Measurements from ENCODE around the gene POU3F3.

POU3F3 gene

DNA sequence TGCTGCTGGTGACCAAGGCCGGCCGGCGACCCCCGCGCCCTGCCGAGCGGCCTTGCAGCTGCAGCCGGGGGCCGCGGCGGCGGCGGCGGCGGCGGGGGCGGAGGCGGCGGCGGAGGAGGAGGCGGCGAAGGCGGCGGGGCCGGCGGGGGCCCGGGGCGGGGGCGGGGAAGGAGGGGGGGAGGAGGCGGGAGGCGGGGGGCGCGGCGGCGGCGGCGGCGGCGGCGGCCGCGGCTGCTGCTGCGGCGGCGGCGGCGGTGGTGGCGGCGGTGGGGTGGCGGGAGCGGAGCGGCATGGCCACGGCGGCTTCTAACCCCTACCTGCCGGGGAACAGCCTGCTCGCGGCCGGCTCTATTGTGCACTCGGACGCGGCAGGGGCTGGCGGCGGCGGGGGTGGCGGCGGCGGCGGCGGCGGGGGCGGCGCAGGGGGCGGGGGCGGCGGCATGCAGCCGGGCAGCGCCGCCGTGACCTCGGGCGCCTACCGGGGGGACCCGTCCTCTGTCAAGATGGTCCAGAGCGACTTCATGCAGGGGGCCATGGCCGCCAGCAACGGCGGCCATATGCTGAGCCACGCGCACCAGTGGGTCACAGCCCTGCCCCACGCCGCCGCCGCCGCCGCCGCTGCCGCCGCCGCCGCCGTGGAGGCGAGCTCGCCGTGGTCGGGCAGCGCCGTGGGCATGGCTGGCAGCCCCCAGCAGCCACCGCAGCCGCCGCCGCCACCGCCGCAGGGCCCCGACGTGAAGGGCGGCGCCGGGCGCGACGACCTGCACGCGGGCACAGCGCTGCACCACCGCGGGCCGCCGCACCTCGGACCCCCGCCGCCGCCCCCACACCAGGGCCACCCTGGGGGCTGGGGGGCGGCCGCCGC, 1.5 kb downstream of the POU3F3 start:
- Histone ChIP-seq H3K4me1 (ENCODE audit: insufficient read depth, poor library complexity, severe bottlenecking) (no peaks in the 10 kb centered on the region), H3K4me3 (ENCODE audit: severe bottlenecking) (no peak overlapping the region), H3K27me3 (ENCODE audit: insufficient read depth, poor library complexity, severe bottlenecking) (peaks cover 85% of the 10 kb centered on the region), H3K9me3 (ENCODE audit: severe bottlenecking) (no peaks in the 10 kb centered on the region), H3K36me3 (ENCODE audit: low read depth) (no peaks in the 10 kb centered on the region), H3K27ac (ENCODE audit: poor library complexity, severe bottlenecking) (no peak overlapping the region)
- DNase-seq (ENCODE audit: low spot score): no peak
- no peak for ATAC-seq (ENCODE audit: low read depth)
- TF ChIP-seq, protein P1, sequence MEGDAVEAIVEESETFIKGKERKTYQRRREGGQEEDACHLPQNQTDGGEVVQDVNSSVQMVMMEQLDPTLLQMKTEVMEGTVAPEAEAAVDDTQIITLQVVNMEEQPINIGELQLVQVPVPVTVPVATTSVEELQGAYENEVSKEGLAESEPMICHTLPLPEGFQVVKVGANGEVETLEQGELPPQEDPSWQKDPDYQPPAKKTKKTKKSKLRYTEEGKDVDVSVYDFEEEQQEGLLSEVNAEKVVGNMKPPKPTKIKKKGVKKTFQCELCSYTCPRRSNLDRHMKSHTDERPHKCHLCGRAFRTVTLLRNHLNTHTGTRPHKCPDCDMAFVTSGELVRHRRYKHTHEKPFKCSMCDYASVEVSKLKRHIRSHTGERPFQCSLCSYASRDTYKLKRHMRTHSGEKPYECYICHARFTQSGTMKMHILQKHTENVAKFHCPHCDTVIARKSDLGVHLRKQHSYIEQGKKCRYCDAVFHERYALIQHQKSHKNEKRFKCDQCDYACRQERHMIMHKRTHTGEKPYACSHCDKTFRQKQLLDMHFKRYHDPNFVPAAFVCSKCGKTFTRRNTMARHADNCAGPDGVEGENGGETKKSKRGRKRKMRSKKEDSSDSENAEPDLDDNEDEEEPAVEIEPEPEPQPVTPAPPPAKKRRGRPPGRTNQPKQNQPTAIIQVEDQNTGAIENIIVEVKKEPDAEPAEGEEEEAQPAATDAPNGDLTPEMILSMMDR (IDR thresholded peaks at IDR 0.05; ENCODE audit: poor library complexity, severe bottlenecking): no peak

DNA sequence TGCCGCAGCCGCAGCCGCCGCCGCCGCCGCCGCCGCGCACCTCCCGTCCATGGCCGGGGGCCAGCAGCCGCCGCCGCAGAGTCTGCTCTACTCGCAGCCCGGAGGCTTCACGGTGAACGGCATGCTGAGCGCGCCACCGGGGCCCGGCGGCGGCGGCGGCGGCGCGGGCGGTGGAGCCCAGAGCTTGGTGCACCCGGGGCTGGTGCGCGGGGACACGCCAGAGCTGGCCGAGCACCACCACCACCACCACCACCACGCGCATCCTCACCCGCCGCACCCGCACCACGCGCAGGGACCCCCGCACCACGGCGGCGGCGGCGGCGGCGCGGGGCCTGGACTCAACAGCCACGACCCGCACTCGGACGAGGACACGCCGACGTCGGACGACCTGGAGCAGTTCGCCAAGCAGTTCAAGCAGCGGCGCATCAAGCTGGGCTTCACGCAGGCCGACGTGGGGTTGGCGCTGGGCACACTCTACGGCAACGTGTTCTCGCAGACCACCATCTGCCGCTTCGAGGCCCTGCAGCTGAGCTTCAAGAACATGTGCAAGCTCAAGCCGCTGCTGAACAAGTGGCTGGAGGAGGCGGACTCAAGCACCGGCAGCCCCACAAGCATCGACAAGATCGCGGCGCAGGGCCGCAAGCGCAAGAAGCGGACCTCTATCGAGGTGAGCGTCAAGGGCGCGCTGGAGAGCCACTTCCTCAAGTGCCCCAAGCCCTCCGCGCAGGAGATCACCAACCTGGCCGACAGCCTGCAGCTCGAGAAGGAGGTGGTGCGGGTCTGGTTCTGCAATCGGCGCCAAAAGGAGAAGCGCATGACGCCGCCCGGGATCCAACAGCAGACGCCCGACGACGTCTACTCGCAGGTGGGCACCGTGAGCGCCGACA, 2.4 kb downstream of the POU3F3 start:
- H3K4me3 ChIP-seq (ENCODE audit: severe bottlenecking): no peak overlapping the region
- H3K4me1 ChIP-seq (ENCODE audit: insufficient read depth, poor library complexity, severe bottlenecking): no peaks in the 10 kb centered on the region
- ATAC-seq (ENCODE audit: low read depth) (no peak), DNase-seq (ENCODE audit: low spot score) (no peak)
- TF ChIP-seq, protein P1 (IDR thresholded peaks at IDR 0.05; ENCODE audit: poor library complexity, severe bottlenecking): no peak
- peaks cover 85% of the 10 kb centered on the region for H3K27me3 ChIP-seq (ENCODE audit: insufficient read depth, poor library complexity, severe bottlenecking)
- H3K27ac ChIP-seq (ENCODE audit: poor library complexity, severe bottlenecking): no peak overlapping the region
- no peaks in the 10 kb centered on the region for H3K9me3 ChIP-seq (ENCODE audit: severe bottlenecking)
- H3K36me3 ChIP-seq (ENCODE audit: low read depth): no peaks in the 10 kb centered on the region

DNA sequence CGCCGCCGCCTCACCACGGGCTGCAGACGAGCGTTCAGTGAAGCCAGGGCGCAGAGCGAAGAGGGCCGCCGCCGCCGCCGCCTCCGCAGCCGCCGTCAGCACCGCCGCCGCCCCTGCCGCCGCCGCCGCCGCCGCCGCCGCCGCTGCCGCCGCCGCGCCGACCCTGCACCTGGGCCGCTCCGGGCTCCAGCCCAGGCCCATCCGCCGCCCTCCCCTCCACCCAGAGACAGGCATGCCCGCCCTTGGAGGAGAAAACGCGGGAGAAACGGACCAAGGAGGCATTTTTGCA, 3.0 kb downstream of the POU3F3 start:
- Histone ChIP-seq H3K36me3 (ENCODE audit: low read depth) (no peaks in the 10 kb centered on the region), H3K4me3 (ENCODE audit: severe bottlenecking) (no peak overlapping the region), H3K27me3 (ENCODE audit: insufficient read depth, poor library complexity, severe bottlenecking) (peaks cover 85% of the 10 kb centered on the region), H3K9me3 (ENCODE audit: severe bottlenecking) (no peaks in the 10 kb centered on the region), H3K27ac (ENCODE audit: poor library complexity, severe bottlenecking) (no peak overlapping the region), H3K4me1 (ENCODE audit: insufficient read depth, poor library complexity, severe bottlenecking) (no peaks in the 10 kb centered on the region)
- TF ChIP-seq, protein P1 (IDR thresholded peaks at IDR 0.05; ENCODE audit: poor library complexity, severe bottlenecking): no peak
- ATAC-seq (ENCODE audit: low read depth): no peak
- DNase-seq (ENCODE audit: low spot score): no peak

DNA sequence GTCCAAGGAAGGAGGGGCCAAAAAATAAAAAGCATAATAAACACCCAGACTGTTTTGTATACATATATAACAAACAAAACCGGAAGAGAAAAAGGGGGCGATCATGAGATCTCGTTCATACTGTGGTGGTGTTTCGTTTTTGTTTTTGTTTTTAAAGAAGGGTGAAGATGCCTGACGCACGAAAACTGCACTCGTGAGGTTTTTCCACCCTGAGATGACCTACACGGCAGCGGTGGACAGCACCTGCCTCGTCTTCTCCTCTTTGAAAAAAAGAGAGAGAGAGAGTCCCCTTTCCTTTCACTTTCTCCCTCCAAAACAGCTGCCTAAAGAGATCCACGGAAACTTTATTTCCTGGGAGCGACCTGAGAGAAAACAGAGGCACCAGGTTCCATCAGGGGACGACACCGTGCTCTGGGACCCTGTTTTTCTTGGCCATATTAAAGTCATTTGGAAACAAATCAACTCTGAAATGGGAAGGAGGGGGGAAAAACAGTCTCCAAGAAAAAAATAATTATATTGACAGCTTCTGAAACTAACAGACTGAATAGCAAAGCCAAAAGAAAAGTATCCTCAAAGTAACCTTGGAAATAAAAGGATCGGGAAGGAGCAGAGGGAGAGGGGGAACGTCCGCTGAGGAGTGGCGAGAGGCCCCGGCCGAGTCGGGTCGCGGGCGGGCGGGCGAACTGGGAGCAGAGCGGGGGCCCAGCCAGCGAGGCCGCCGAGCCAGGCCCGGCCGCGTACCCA, 3.5 kb downstream of the POU3F3 start:
- Histone ChIP-seq H3K9me3 (ENCODE audit: severe bottlenecking) (no peaks in the 10 kb centered on the region), H3K27ac (ENCODE audit: poor library complexity, severe bottlenecking) (no peak overlapping the region), H3K27me3 (ENCODE audit: insufficient read depth, poor library complexity, severe bottlenecking) (peaks cover 85% of the 10 kb centered on the region), H3K36me3 (ENCODE audit: low read depth) (no peaks in the 10 kb centered on the region), H3K4me3 (ENCODE audit: severe bottlenecking) (no peak overlapping the region), H3K4me1 (ENCODE audit: insufficient read depth, poor library complexity, severe bottlenecking) (no peaks in the 10 kb centered on the region)
- TF ChIP-seq, protein P1 (IDR thresholded peaks at IDR 0.05; ENCODE audit: poor library complexity, severe bottlenecking): no peak
- ATAC-seq (ENCODE audit: low read depth) (no peak), DNase-seq (ENCODE audit: low spot score) (no peak)
